ENCODE measurements around the gene KHDC4. TPM values are rescaled to one million over a fixed set of nuclear protein-coding genes. Genes with fewer than 3 reads are reported as not detected.
"Not testable (repeated sequence)": the region's sequence is repeated elsewhere in the genome, so short reads cannot be mapped to it uniquely, and the experiment has no call there.

KHDC4 gene
- total and polyA plus RNA-seq, 2 experiments from 2014 or later, result 15.7 to 40.3 TPM

DNA sequence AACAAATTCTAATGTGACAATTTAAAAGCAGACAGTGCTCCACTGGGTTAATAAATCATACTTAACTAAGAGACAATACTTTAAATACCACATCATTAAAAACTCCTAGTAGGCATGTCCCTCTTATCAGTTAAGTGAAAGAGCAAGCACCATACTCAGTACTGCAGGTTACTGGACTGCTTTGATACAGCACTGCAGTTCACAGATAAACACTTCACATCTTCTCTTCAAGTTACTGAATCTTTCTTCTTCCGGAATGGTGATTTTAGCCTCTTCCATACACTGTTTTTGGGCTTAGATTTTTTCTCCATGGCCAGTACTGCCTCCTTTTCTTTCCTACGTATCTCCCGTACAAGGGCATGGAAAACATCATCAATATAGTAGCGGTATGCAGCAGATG is 34.1 kb downstream of the KHDC4 start:
- no peaks in the 10 kb centered on the region for H3K79me2 ChIP-seq
- WGBS (ENCODE audit: low lambda C conversion rate, missing lambda C conversion rate), result 94% methylated on average over 4 of the region's 4 CpGs
- H3K4me2 ChIP-seq, result no peak overlapping the region
- no peak for DNase-seq (ENCODE audit: low spot score)
- no peak overlapping the region for H3K4me3 ChIP-seq
- H3K4me1 ChIP-seq (ENCODE audit: insufficient read depth), result no peaks in the 10 kb centered on the region
- no peaks in the 10 kb centered on the region for H4K20me1 ChIP-seq (ENCODE audit: insufficient read depth, poor library complexity, severe bottlenecking)
- no peaks in the 10 kb centered on the region for H3K9me3 ChIP-seq (ENCODE audit: low read depth)
- TF ChIP-seq EZH2phosphoT487 (IDR thresholded peaks at IDR 0.05; ENCODE audit: low read depth, severe bottlenecking, unreplicated experiment), result no peak
- no peak for TF ChIP-seq EZH2 (IDR thresholded peaks at IDR 0.05; ENCODE audit: borderline replicate concordance)
- TF ChIP-seq, protein P1, sequence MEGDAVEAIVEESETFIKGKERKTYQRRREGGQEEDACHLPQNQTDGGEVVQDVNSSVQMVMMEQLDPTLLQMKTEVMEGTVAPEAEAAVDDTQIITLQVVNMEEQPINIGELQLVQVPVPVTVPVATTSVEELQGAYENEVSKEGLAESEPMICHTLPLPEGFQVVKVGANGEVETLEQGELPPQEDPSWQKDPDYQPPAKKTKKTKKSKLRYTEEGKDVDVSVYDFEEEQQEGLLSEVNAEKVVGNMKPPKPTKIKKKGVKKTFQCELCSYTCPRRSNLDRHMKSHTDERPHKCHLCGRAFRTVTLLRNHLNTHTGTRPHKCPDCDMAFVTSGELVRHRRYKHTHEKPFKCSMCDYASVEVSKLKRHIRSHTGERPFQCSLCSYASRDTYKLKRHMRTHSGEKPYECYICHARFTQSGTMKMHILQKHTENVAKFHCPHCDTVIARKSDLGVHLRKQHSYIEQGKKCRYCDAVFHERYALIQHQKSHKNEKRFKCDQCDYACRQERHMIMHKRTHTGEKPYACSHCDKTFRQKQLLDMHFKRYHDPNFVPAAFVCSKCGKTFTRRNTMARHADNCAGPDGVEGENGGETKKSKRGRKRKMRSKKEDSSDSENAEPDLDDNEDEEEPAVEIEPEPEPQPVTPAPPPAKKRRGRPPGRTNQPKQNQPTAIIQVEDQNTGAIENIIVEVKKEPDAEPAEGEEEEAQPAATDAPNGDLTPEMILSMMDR (IDR thresholded peaks at IDR 0.05; ENCODE audit: poor library complexity), result no peak
- no peaks in the 10 kb centered on the region for H3K27me3 ChIP-seq
- no peaks in the 10 kb centered on the region for H3K9me2 ChIP-seq (replicated peaks; ENCODE audit: insufficient read depth)
- H3K36me3 ChIP-seq (replicated peaks; ENCODE audit: insufficient read depth, low read depth), result peaks cover 6% of the 10 kb centered on the region
- H2AFZ ChIP-seq, result no peak overlapping the region
- H3K27ac ChIP-seq, result no peak overlapping the region

DNA sequence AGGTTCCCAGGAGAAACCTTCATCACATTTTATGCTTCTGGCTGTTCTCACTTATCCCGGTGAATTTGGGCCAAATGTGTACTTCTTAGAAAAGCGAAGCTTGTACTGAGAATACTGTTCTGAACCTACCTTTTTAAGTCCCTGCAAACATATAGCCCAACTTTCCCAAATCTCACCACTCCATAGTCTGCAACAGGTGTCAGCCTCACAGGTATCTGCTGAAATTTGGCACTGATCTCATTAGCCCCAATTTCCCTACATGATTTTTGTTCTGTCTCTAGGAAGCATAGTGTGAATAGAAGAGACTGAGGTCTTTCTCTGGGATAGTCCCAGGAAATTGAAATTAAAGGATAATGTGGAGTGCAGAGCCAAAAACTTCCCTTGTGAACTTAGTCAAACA is 34.5 kb downstream of the KHDC4 start:
- TF ChIP-seq, protein P1 (IDR thresholded peaks at IDR 0.05; ENCODE audit: poor library complexity), result no peak
- no peak for TF ChIP-seq EZH2 (IDR thresholded peaks at IDR 0.05; ENCODE audit: borderline replicate concordance)
- TF ChIP-seq EZH2phosphoT487 (IDR thresholded peaks at IDR 0.05; ENCODE audit: low read depth, severe bottlenecking, unreplicated experiment), result no peak
- H3K27ac ChIP-seq, result no peak overlapping the region
- no peaks in the 10 kb centered on the region for H3K27me3 ChIP-seq
- H4K20me1 ChIP-seq (ENCODE audit: insufficient read depth, poor library complexity, severe bottlenecking), result no peaks in the 10 kb centered on the region
- DNase-seq (ENCODE audit: low spot score), result no peak
- H3K4me1 ChIP-seq (ENCODE audit: insufficient read depth), result no peaks in the 10 kb centered on the region
- H3K36me3 ChIP-seq (replicated peaks; ENCODE audit: insufficient read depth, low read depth), result peaks cover 6% of the 10 kb centered on the region
- H3K79me2 ChIP-seq, result no peaks in the 10 kb centered on the region
- H3K4me3 ChIP-seq, result no peak overlapping the region
- 98% methylated on average over 2 of the region's 2 CpGs for WGBS (ENCODE audit: low lambda C conversion rate, missing lambda C conversion rate)
- H3K4me2 ChIP-seq, result no peak overlapping the region
- H3K9me2 ChIP-seq (replicated peaks; ENCODE audit: insufficient read depth), result no peaks in the 10 kb centered on the region
- H3K9me3 ChIP-seq (ENCODE audit: low read depth), result no peaks in the 10 kb centered on the region
- H2AFZ ChIP-seq, result no peak overlapping the region

DNA sequence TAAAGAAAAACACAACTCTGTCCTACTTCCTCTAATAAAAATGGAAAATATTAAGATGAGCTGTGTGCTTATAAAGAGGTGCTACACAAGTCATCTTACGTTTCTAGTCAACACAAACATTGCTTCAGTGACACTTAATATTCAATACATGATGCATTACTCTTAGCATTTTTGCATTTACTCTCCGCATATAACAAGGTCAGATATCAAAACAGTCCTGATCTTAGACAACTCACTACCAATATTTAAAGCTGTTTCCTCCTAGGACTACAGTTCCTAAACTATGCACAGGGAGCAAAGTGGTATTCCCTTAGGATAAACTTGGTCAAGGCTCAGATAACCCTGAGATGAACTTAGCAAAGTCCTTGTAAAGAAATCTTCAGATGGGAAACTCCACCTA is 35.3 kb downstream of the KHDC4 start:
- WGBS (ENCODE audit: low lambda C conversion rate, missing lambda C conversion rate), result 71% methylated on average over 2 of the region's 2 CpGs
- no peak overlapping the region for H3K27ac ChIP-seq
- H4K20me1 ChIP-seq (ENCODE audit: insufficient read depth, poor library complexity, severe bottlenecking), result no peaks in the 10 kb centered on the region
- no peak overlapping the region for H2AFZ ChIP-seq
- H3K36me3 ChIP-seq (replicated peaks; ENCODE audit: insufficient read depth, low read depth), result peaks cover 6% of the 10 kb centered on the region
- H3K4me3 ChIP-seq, result no peak overlapping the region
- no peaks in the 10 kb centered on the region for H3K9me3 ChIP-seq (ENCODE audit: low read depth)
- no peaks in the 10 kb centered on the region for H3K79me2 ChIP-seq
- no peaks in the 10 kb centered on the region for H3K4me1 ChIP-seq (ENCODE audit: insufficient read depth)
- no peak for TF ChIP-seq EZH2 (IDR thresholded peaks at IDR 0.05; ENCODE audit: borderline replicate concordance)
- no peaks in the 10 kb centered on the region for H3K27me3 ChIP-seq
- H3K9me2 ChIP-seq (replicated peaks; ENCODE audit: insufficient read depth), result no peaks in the 10 kb centered on the region
- no peak for DNase-seq (ENCODE audit: low spot score)
- no peak overlapping the region for H3K4me2 ChIP-seq

DNA sequence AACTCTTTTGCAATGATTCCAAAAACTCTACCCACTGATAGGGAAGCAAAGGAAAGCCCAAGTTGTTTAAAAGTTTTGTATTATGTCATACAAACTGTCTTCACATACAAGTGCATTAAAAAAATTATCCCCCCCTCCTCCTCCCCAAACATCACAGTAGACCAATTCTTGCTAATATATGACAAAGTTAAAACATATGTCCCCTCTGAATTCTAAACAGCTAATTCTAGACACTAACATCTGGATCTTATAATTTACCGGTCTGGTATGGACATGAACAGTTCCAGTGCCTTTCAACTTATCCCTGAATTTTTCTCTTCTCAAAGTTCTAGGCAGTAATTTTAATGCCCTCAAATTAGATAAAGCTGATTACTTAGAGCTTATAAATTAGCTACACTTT is 36.5 kb downstream of the KHDC4 start:
- Histone ChIP-seq H3K79me2 (no peaks in the 10 kb centered on the region), H3K9me3 (ENCODE audit: low read depth) (no peaks in the 10 kb centered on the region), H3K4me2 (no peak overlapping the region), H3K9me2 (replicated peaks; ENCODE audit: insufficient read depth) (no peaks in the 10 kb centered on the region), H2AFZ (no peak overlapping the region), H3K27ac (no peak overlapping the region), H3K4me3 (no peak overlapping the region), H3K36me3 (replicated peaks; ENCODE audit: insufficient read depth, low read depth) (peaks cover 6% of the 10 kb centered on the region), H3K4me1 (ENCODE audit: insufficient read depth) (peaks cover 7% of the 10 kb centered on the region), H3K27me3 (no peaks in the 10 kb centered on the region), H4K20me1 (ENCODE audit: insufficient read depth, poor library complexity, severe bottlenecking) (no peaks in the 10 kb centered on the region)
- DNase-seq (ENCODE audit: low spot score), result no peak
- no peak for TF ChIP-seq EZH2 (IDR thresholded peaks at IDR 0.05; ENCODE audit: borderline replicate concordance)
- TF ChIP-seq EZH2phosphoT487 (IDR thresholded peaks at IDR 0.05; ENCODE audit: low read depth, severe bottlenecking, unreplicated experiment), result no peak
- TF ChIP-seq, protein P1 (IDR thresholded peaks at IDR 0.05; ENCODE audit: poor library complexity), result no peak
- WGBS (ENCODE audit: low lambda C conversion rate, missing lambda C conversion rate), result 67% methylated on average over 1 of the region's 1 CpG

DNA sequence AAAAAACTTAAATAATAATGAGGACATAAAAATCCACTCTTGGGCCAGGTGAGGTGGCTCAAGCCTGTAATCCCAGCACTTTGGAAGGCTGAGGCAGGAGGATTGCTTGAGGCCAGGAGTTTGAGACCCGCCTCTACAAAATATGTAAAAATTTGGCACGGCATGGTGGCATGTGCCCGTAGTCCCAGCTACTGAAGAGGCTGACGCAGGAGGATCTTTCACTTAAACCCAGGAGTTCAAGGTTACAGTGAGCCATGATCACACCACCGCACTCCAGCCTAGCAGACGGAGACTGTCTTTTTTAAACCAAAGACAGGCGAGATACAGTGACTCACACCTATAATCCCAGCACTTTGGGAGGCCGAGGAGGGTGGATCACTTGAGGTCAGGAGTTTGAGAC is 37.7 kb downstream of the KHDC4 start:
- H3K4me3 ChIP-seq; H3K4me2 ChIP-seq; H3K27me3 ChIP-seq; H2AFZ ChIP-seq; DNase-seq (ENCODE audit: low spot score); H3K9me2 ChIP-seq (replicated peaks; ENCODE audit: insufficient read depth); H3K9me3 ChIP-seq (ENCODE audit: low read depth); H3K79me2 ChIP-seq; H4K20me1 ChIP-seq (ENCODE audit: insufficient read depth, poor library complexity, severe bottlenecking); H3K36me3 ChIP-seq (replicated peaks; ENCODE audit: insufficient read depth, low read depth); H3K27ac ChIP-seq: not testable (repeated sequence)
- WGBS (ENCODE audit: low lambda C conversion rate, missing lambda C conversion rate), result 95% methylated on average over 8 of the region's 8 CpGs
- peaks cover 11% of the 10 kb centered on the region for H3K4me1 ChIP-seq (ENCODE audit: insufficient read depth)

DNA sequence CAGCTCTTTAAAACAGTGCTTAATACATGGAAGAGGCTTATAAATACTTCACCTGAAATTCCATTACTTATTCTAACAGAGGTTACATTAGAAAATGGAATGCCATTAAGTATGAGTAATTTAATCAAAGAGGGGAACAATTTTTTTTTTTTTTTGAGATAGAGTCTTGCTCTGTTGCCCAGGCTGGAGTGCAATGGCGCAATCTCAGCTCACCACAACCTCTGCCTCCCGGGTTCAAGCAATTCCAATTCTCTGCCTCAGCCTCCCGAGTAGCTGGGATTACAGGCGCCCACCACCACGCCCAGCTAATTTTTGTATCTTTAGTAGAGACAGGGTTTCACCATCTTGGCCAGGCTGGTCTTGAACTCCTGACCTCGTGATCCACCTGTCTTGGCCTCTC is 38.6 kb downstream of the KHDC4 start:
- 98% methylated on average over 6 of the region's 6 CpGs for WGBS (ENCODE audit: low lambda C conversion rate, missing lambda C conversion rate)

More for the DNA sequence above, 38.6 kb downstream of the KHDC4 start:
- not testable (repeated sequence) for H3K79me2 ChIP-seq; H3K4me3 ChIP-seq; DNase-seq (ENCODE audit: low spot score); H3K9me3 ChIP-seq (ENCODE audit: low read depth); H3K27ac ChIP-seq; H2AFZ ChIP-seq; H3K27me3 ChIP-seq; H3K4me2 ChIP-seq; H4K20me1 ChIP-seq (ENCODE audit: insufficient read depth, poor library complexity, severe bottlenecking); H3K36me3 ChIP-seq (replicated peaks; ENCODE audit: insufficient read depth, low read depth); H3K9me2 ChIP-seq (replicated peaks; ENCODE audit: insufficient read depth)
- peaks cover 11% of the 10 kb centered on the region for H3K4me1 ChIP-seq (ENCODE audit: insufficient read depth)

All from hepatocyte (in vitro differentiated cells).